Measurements from ENCODE around the gene PRMT5.
A peak's percentile ranks its signal among the peaks of the same experiment; 100 is the strongest.
"Not testable (repeated sequence)": the region's sequence is repeated elsewhere in the genome, so short reads cannot be mapped to it uniquely, and the experiment has no call there.

The PRMT5 gene

DNA sequence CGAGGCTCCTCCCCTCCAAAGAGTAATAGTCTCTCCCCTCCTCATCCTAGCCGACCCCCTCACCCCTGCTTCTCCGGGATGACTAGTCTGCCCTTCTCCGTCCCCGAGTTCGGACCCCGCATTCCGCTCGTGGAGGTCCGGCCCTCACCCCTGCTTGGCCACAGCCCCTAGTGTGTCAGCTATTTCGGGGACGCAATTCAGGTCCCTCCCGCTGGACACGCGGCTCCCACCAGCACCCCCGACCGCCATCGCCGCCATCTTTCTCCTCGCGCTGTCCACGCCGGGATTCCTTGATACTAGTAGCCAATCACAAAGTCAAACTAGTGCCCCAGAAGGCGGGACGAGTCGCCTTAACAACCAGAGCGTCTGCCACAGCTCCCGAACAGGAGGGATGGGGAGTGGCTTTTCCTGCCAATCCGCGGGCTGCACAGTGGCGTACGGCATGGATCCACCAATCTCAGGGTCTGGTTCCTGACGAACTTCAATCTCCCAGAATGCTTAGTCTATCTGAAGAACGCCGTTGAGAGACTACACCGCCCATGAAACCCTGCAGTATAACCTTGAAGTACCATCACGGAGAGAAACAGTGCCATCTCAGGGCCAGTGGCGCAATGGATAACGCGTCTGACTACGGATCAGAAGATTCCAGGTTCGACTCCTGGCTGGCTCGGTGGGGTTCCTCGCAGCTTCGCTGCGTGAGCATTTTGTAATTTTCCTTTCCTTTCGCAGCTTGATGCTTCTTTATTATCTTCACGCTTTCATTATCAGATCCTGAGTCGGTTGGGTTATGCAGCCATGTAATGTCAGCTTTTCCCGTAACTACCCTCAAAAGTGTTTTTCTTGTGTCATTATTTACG lies at the start of gene PRMT5:
Gene PRMT5, minus strand, starts transcription at position 273 of the 857 bp plus-strand sequence. Its CDS starts 15 bp downstream, at position 258.
- FAIRE-seq, result peak; percentile 92

DNA sequence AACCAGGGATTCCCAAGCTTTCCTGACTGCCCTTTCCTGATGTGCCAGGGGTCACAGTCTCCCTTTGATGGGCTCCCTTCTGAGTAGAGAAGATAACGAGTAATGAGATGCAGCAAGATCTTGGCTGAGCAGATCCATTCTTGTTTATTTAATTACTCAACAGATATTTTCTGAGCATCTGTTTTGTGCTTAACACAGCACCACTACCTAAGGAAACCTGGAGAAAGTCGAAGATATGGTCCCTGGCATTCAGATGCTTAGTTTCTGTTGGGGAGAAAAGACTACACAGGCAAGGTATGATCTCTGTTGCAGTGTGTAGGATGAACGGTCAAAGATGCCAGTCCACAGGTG lies 49.3 kb upstream of the PRMT5 start:
- no peak for FAIRE-seq

DNA sequence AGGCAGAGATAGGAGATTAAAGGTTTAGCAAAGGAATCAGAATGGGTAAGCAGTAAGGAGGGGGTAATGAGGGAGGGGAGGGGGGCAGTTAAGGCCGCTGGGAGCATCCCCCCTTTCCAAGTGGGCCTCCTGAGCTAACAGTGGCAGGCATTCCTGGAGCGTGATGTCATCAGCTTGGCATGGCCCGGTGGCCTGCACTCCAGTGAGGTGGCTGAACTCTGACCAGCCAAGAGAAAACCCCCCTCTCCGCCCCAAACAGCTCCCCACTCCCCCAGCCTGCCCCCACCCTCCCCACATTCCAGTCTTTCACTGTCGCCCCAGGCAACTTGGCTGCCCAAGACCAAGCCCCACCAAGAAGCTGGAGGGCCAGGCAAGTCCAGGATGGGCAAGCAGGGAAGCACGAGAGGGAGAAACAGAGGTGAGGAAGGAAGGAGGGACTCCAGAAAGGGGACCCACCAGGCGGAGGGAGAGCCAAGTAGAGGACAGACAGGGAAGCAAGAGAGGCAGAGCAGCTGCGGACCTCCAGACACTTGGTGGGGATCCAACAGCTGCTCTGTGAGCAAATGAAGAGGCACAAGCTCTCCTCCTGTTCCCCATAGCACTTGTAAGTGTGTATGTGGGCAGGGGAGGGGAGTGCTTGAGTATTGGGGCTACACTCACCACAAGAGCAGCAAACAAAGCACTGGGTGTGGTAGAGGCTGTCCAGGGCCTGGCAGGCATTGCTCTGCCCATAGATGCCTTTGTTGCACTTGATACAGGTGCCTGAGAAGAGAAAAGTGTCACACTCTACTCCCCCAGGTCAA lies 48.7 kb upstream of the PRMT5 start:
- FAIRE-seq, result no peak

DNA sequence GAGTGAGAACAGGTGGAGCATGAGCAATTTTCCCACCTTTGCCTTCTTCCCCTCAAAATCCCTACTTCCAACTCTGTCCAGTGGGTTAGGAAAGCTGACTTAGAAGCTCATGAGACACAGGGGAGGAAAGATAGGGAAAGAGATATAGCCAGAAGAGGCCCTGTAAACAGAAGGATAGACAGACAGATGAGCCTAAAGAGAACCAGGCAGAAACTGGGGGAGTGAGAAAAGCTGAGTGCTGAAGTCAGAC lies 48.2 kb upstream of the PRMT5 start:
- FAIRE-seq, result no peak

DNA sequence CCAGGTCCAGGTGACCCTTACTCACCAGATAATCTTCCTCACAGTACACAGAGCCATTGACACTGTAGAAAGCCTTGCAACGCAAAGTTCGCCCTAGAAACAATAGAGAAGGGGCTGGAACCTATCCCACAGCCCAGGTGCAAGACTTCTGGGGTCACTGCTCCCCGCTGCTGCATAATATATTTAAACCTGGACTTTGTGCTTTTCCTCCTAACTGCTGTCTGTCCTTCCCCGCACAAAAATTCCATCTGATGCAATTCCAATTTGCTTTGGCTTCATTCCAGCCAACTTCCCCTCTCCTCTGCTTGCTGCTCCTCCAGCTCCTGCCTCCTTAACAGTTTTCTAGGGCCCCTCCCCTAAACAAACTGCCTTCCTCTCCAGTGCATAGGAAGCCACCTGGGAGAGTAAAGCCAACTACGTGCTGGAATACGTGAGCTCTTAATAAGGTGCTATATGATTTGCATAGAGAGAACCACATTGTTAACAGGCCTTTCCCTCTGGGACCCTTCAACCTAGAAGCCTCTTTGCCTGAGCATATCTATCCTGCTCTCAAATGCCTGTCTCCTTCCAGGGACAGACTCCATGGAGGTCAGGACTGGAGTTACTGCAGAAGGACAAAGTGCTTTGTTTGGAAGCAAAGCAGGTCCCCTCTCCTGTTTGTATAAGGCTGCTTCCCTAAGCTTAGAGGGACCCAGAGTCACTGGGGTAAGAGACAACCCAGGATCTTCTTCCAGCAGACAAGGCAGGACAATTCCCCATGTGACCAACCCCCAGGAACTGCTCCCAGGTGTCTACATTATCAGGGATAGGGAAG lies 47.7 kb upstream of the PRMT5 start:
- FAIRE-seq, result no peak

GRCh38 chr14:22974530-22975313 lies 45.5 kb upstream of the PRMT5 start:
- no peak for FAIRE-seq

DNA sequence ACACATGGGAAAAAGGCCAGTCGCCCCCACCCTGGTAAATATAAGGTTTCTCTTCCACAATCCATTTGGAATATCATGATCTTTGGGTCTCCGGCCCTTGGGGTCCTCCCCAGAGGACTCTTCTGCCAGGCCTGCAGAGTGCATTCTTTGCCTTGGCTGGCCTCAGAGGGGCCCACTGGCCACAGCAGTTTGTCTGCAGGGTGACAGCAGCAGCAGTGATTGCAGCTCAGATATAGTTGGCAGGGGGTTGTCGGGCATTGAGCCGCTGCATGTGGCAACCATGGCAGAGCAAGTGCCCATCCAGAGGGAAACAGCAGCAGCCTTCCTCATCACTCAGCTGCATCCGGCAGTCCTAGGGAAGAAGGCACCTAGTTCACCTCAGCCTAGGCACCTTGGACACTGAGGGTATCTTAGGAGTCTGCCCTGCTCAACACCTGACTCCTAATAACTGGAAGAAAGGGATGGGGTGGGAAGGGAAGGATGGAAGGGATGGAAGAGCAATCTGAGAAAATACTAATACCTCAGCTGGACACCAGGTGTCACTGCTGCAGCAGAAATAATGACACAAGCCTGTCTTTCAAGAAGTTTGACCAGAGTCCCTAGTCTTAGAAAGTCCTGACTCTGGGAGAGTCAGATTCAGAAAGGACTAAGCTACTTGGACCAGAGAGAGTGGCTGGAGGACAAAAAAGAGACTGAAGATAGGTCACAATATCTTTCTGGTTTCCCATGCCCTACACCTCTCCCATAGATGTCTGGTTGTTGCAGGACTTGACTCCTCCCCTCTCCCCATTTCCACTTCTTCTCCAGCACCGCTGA lies 44.2 kb upstream of the PRMT5 start:
- FAIRE-seq, result peak; percentile 49

DNA sequence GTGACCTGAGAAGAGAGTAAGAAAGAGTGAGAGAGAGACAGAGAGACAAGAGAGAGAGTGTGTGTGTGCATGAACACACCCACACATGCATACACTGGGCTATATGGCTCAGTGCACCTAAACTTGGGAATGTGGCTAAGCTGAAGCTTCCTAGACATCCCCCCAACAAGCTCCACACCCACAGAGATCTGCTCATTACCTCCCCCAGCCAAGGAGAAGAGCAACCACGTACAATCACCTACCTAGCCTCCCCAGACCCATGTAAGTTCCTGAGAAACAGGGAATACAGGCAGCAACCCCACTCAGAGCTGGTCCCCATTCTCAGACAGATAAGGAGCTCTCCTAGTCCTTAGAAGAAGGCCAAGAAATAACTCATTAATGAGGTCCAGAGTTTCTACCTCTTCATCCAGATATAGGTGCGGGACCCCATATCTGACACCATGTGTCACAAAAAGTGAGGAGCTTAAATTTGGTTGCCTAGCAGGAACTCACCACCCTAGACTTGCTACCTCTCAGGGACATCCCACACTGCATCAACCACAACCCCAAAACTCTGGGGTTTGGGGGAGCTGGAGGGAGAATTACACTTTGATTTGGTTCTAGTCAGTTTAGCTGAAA lies 43.2 kb upstream of the PRMT5 start:
- no peak for FAIRE-seq

DNA sequence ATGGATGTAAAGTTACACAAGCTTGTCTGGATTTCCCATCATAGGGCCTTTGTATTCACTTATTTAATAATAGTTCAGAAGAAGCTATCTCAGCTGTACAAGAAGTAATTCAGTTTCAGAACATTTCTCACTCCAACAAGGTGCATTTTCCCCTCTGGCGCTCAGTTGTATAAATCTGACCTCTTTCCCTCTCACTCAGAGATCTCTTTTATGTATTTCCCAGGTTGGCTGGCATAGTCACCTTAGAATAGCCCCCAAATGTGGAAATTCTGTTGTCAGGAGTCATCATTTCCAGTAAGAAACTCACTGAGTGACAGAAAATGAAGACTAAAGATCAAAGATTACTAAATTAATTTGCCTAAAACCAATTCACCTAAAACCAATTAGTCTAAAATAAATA lies 42.0 kb upstream of the PRMT5 start:
- FAIRE-seq, result no peak

DNA sequence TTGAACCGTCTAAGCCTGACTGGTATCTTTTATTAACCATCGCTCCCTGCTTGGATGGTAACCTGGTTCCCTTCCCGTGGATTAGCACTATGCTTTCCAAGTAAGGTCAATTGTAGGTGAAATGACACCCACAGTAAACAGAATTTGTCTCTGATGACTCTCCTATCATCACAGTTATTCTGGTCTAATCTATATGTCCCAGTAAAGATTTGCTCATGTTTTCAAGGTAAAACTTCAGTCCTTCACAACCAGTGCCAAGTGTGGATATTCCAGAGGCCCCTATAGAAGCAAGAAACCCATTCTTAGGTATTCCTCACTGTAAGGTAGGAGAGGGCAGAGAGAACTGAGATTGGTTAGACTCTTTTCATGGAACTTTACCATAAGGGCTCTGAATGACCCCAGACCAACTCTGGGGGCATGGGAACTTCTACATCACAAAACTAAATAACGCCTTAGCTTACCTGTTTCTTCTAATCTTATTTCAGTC lies 37.6 kb upstream of the PRMT5 start:
- FAIRE-seq, result no peak

GRCh38 chr14:22965916-22966782 lies 37.0 kb upstream of the PRMT5 start:
- not testable (repeated sequence) for FAIRE-seq

DNA sequence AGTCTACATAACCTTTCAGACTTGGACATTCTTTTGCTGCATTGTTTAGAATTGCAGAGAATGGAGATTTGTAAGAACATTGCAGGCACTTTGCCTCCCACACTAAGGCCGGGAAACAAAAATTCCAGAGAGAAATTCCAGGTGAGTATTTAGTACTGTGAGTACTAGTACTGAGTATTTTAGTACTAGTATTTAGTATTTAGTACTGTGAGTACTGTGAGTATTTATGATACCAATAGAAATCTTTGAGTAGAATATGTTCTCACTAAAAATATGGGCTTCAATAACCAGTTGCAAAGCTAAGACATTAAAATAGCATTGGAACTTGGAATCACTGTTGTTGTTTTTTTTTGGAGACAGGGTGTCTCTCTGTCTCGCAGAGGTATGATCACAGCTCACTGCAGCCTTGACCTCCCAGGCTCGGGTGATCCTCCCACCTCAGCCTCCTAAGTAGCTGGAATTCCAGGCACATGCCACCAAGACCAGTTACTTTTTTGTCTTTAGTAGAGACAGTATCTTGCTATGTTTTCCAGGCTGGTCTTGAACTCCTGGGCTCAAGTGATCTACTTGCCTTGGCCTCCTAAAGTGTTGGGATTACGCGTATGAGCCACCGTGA lies 33.0 kb upstream of the PRMT5 start:
- FAIRE-seq, result no peak

- FAIRE-seq, result no peak
Observed at GRCh38 chr14:22955702-22956569, 26.8 kb upstream of the PRMT5 start.

GRCh38 chr14:22952418-22952817 lies 23.2 kb upstream of the PRMT5 start:
- no peak for FAIRE-seq

GRCh38 chr14:22951795-22952194 lies 22.6 kb upstream of the PRMT5 start:
- not testable (repeated sequence) for FAIRE-seq

DNA sequence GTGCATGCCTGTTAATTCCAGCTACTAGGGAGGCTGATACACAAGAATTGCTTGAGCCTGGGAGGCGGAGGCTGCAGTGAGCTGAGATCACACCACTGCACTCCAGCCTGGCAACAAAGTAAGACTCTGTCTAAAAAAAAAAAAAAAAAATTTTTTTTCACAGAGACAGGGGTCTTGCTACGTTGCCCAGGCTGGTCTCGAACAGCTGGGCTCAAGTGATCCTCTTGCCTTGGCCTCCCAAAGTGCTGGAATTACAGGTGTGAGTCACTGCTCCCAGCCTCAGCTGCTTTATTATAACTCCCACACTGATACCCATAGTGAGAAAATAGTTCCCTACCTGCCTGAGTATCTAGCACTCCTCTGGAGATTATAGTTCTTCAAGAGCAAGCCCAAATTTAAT lies 16.5 kb upstream of the PRMT5 start:
- no peak for FAIRE-seq

GRCh38 chr14:22939684-22940083 lies 10.5 kb upstream of the PRMT5 start:
- FAIRE-seq, result no peak

GRCh38 chr14:22935156-22935555 lies 6.0 kb upstream of the PRMT5 start:
- FAIRE-seq, result no peak

GRCh38 chr14:22932146-22932545 lies 3.0 kb upstream of the PRMT5 start:
- no peak for FAIRE-seq
